Measurements from ENCODE around the gene LUZP2.
"Not testable (repeated sequence)": the region's sequence is repeated elsewhere in the genome, so short reads cannot be mapped to it uniquely, and the experiment has no call there.

The LUZP2 gene

GRCh38 chr11:24837112-24837511 lies 340.3 kb downstream of the LUZP2 start:
- no peak for DNase-seq

DNA sequence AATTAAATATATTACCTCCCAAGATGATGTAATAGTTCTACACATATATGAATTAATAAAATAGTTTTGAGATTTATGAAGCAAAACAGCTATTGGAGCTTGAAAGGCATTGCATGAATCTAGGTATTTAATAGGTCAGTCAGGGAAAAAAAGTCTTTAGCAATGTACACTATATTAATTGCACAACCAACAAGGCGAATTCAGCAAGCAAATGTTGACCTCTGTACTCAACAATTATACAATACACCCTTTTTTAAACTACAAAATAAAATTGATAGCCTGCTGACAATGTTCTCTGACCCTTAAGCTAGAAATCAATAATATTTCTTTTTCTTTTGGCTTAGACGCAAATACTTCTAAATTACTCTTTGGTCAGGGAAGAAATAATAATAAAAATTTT lies 345.5 kb downstream of the LUZP2 start:
- no peak for DNase-seq

DNA sequence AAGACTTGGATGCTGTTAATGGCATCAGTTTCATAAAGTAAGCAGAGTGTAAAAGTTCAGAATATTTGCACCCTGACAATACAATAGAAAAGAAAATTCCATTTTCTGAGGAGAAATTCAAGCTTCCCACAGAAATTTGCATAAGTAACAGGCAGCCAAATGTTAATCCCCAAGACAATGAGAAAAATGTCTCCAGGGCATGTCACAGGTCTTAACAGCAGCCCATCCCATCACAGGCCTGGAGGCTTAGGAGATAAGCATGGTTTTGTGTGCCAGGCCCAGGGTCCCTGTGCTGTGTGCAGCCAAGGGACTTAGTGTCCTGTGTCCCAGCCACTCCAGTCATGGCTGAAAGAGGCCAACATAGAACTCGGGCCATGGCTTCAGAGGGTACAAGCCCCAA lies 347.6 kb downstream of the LUZP2 start:
- DNase-seq: no peak

DNA sequence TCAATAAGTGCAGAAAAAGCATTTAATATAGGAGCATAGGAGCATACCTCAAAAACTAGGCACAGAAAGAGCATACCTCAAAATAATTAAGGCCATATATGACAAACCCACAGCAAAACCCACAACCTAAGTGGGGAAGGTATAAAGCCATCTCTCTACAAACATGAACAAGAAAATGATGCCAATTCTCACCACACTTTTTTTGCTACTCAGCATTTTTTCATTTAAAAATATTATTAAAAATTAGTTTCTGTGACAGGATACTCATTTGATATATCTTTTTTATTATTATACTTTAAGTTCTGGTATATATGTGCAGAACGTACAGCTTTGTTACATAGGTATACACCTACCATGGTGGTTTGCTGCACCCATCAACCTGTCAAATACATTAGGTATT lies 352.0 kb downstream of the LUZP2 start:
- no peak for DNase-seq

- no peak for DNase-seq
Measured at GRCh38 chr11:24855951-24856350, 359.1 kb downstream of the LUZP2 start.

- no peak for DNase-seq
Measured at GRCh38 chr11:24859801-24860300, 363.0 kb downstream of the LUZP2 start.

DNA sequence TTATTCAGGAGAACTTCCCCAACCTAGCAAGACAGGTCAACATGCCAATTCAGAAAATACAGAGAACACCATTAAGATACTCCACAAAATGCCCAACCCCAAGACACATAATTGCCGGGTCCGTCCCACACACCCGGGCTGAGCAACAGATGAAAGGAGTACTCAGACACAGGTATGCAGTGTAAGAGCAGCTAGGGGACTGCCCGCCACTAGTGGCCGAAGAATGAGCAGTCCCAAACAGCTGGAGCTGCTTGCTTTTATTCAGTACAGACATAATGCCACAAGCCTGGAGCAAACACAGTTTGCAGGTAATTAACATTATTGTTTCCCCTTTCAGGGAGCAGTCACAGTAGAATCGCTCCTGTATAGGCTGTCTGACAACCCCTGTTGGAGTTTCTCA lies 364.6 kb downstream of the LUZP2 start:
- DNase-seq: no peak

DNA sequence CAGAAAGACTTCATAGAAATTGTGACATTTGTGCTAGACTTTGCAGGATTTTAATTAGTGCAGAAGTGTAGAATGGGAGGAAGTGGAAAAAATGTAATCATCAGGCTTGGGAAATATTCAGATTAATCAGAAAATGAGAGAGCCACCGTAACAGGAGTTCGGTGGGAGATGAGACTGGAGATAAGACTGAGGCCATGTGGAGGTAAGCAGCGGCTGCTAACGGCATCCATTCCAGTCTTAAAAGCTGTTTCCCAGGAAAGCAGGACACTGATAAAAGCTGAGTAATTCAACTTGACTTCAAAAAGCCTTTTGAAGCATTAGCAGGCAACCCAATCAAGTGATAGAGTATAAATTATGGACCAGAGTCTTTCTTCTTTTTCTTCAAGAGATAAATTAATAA lies 369.9 kb downstream of the LUZP2 start:
- DNase-seq: no peak

GRCh38 chr11:24870048-24870447 lies 373.2 kb downstream of the LUZP2 start:
- no peak for DNase-seq

DNA sequence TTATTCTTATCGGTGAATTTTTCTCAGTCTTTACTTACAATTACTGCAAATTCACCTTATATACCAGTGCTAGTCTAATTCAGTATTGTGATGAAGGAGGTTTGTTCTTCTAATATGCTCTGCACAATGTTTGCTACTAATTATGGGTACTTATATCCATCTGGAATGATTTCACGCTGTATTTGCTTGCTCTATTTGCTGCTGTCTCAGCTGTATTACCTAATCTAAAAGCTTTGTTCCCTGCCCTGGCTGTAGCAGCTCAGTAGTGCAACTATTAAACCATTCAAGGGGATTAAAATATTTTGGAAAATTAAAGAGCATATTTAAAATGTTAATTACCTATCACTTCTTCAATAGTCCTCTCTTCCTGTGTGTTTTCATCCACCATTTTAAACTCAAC lies 375.3 kb downstream of the LUZP2 start:
- DNase-seq: no peak

GRCh38 chr11:24872651-24873311 lies 375.9 kb downstream of the LUZP2 start:
- DNase-seq: no peak

- DNase-seq: no peak
Measured at GRCh38 chr11:24880962-24881361, 384.1 kb downstream of the LUZP2 start.

DNA sequence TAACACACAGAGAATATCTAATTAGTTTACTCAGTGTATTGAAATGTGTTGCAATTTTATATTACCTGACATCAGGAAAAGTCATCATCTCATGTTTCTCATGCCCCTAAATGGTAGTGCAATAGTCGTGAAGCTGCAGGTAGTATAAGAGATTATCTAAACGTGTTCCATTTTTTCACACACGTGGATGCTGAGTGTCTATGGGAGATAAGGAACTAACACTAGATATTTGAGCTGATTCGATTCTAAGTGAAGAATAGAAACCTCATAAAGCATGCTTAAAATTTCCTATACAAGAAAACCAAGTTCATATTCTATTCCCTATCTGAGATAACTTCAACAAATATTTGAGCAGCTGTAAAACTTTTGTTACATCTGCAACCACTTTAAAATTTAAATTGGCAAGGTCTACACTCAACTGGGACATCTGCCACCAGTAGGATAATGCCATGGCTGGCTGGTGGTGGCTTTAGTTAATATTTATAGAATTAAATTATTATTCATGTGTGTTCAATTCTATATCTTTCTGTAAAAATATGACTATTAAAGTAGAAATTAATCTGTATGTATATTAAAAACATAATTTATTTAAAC lies 388.8 kb downstream of the LUZP2 start:
- DNase-seq: no peak

DNA sequence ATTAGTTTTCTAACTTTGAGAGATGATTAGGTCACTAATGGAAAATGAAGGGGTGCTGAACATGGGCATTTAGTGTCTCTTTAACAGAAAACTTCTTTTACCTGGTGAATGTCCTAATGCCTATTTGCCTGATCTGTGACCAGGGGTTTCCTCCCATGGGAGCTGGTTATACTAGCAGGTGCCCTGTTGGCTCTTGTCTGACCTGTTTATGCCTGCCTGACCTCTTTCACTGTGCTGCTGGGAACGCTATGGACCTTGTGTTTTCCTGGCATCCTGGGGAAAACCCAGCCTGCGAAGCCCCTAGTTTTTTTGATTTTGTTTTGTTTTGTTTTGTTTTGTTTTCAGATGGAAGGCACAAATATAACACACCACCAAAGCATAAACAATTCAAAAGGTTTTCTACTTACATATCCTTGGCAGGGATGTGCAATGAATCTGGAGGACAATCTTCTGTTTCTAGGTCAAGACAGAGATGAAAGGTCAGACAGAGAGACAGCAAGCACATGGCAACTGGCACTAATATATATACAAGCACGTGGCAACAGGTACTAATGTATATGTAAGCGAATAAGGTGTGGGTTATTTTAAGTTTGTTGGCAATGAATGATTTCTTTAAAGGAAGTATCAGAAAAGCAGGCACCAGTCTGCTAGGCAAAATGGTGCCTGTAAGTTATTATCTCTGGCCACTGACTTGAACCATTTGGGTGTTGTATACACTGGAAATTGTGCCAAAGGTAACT lies 390.2 kb downstream of the LUZP2 start:
- no peak for DNase-seq

DNA sequence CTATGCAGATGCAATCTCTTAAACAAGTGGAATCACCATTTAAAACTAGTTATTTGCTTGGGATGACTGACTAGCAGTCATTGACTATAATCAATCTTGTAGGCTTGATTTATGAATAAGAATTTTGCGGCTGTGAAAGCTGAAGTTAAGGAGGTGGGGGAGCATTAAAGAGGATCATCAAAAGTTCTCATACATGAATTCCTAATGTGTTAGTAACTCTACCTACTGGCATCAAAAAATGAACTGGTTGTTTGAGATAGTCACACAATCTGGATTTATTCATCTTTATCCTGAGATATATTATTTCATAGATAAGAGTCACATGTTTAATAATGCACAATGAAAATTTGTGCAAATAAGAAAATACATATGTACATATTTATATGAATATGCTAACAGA lies 393.6 kb downstream of the LUZP2 start:
- DNase-seq: no peak

DNA sequence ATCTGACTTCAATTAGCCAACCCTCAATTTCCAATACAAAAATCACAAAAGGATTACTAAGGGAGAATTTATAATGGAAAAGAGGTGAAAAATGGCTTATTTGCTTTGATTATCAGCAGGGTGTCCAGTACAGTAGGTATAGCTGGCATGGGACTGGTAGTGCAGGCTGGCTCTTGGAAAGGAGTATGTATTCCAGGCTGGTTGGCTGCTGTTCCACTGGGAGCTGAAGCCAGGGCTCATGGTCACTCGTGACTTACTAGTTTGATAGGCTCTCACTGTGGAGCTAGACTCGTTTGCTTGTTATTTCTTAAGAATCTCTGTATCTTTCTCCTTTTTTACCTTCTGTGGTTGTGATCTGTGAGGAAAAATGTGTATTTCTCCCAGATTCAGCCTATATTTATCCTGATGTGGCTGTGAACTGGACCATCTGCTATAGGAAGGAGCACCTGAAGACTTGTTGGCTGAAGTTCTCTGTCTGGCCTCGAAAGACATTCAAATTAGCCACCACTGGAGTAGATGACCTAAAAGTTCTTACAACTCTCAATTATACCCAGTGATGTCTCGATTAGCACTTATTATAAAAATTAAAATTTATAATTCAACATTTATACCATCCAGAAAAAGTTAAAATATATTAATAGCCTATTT lies 395.1 kb downstream of the LUZP2 start:
- DNase-seq: not testable (repeated sequence)

DNA sequence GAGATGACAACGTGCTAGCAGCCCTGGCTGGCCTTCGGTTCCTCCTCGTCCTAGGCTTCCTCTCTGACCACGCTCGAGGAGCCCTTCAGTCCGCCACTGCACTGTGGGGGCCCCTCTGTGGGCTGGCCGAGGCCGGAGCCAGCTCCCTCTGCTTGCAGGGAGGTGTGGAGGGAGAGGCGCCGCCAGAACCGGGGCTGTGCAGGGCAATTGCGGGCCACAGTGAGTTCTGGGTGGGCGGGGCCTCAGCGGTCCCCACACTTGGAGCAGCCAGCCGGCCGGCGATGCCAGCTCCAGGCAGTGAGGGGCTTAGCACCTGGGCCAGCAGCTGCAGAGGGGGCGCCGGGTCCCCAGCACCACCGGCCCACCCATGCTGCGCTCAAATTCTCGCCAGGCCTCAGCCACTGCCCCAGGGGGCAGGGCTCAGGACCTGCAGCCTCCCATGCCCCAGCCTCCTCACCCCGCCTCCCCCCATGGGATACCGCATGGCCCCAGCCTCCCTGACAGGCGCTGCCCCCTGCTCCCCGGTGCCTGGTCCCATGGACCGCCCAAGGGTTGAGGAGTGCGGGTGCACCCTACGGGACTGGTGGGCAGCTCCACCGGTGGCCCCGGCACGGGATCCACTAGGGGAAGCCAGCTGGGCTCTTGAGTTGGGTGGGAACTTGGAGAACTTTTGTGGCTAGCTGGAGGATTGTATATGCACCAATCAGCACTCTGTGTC lies 399.4 kb downstream of the LUZP2 start:
- no peak for DNase-seq

- DNase-seq: no peak
Measured at GRCh38 chr11:24900514-24900913, 403.7 kb downstream of the LUZP2 start.

- DNase-seq: no peak
Measured at GRCh38 chr11:24900960-24901549, 404.2 kb downstream of the LUZP2 start.

DNA sequence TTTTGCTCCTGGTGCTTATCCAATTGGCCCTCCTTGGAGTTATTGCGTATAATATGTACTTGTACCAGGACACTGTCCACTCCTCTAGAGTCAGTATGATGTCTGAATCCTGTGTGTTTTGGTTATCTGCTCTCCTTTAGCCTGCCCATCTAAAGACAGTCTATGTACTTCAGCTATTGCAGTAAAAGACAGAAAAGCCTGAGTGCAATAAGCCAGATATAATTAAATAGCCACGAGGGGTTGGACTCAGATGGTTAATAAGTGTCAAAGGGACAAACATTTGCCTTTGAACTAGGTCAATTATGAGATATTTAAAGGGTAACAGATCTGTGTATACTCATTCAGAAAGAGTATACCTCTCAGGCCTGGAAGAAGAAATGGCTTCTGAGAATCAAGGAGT lies 406.7 kb downstream of the LUZP2 start:
- DNase-seq: no peak

DNA sequence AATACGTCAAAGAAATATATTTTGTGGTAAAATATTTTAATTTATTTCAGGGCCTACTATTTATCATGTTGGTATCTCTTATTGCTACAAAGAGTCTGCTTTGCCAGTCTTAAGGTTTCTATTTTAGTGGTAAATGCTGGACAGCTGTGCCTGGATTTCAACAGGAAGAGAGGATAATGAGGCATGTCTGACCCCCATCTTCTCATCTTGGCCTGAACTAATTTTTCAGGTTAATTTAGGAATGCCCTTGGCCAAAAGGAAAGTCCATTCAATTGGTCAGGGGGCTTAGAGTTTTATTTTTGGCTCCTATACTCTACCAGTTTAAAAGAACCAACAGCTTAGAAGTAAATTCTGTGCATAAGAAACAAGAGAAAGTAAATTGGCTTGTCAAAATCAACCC lies 428.2 kb downstream of the LUZP2 start:
- no peak for DNase-seq

Measured in activated naive CD4-positive, alpha-beta T cell treated with Interleukin-2 at 50 U/mL for 16 hours (primary cell).